NOMO-1 (cell line): Measurements from ENCODE around the gene CRX.
"Not testable (repeated sequence)": the region's sequence is repeated elsewhere in the genome, so short reads cannot be mapped to it uniquely, and the experiment has no call there.

Experiments
- DNase-seq, 2 experiments: peaks; one replicate each; lab custom pipeline; 2025; ENCODE audit not compliant: unreplicated experiment in 2 of 2; lab: John Stamatoyannopoulos, UW

The CRX gene

DNA sequence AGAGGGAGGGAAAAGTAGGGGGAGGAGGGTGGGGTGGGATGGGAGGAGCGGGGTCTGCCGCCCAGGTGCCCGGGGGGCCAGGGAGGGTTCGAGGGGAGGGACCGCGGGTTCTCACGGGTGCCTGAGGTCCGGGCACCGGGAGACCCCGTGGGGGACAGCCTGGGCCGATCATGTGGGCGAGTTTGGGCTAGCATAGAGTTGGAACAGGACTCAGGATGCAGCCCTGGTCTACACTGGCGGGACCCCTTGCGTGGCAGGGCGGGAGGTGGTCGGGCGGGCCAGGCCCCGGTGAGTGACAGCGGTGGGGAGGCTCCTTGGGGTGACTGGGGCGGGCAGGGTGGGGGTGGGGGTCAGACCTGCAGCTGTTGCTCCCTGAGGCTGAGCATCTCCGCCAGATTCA is 18.6 kb upstream of the CRX start:
- DNase-seq = not testable (repeated sequence)

DNA sequence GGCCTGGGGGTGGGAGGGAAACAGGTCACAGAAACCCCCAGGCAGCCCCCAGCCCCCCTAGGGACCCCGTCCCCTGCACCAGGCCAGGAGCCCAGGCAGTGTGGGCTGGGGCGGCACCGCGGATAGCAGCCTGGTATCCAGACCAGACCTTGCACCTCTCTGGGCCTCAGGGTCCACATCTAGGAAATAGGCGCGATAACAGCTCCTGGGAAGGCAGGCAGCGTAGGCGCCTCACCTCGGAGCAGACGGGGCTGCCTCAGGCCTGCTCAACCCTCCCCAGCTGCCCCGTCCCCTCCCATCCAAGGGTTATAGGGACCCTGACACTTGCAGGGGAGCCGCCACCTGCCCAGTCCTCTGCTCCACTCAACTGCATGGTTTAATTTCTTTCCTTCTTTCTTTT is 18.1 kb upstream of the CRX start:
- DNase-seq = not testable (repeated sequence)

GRCh38 chr19:47804451-47804850 is 17.3 kb upstream of the CRX start, which contains the start of gene TPRX1:
TSS of gene TPRX1 (minus strand) at chr19:47804551. CDS start at chr19:47804539, 12 bp downstream.
- not testable (repeated sequence) for DNase-seq

GRCh38 chr19:47805313-47805712 is 16.4 kb upstream of the CRX start:
- DNase-seq = no peak

DNA sequence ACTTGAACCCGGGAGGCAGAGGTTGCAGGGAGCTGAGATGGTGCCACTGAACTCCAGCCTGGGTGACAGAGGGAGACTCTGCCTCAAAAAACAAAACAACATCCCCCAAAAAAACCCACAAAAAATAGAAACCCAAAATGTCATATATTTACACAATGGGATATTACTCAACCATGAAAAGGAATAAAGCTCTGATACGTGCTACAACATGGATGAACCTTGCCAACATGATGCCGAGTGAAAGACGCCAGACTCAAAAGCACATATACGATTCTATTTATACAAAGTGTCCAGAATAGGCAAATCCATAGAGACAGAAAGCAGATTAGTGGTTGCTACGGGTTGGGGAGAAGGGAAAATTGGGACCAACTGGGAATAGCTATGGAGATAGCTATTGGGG is 15.3 kb upstream of the CRX start:
- DNase-seq = no peak

DNA sequence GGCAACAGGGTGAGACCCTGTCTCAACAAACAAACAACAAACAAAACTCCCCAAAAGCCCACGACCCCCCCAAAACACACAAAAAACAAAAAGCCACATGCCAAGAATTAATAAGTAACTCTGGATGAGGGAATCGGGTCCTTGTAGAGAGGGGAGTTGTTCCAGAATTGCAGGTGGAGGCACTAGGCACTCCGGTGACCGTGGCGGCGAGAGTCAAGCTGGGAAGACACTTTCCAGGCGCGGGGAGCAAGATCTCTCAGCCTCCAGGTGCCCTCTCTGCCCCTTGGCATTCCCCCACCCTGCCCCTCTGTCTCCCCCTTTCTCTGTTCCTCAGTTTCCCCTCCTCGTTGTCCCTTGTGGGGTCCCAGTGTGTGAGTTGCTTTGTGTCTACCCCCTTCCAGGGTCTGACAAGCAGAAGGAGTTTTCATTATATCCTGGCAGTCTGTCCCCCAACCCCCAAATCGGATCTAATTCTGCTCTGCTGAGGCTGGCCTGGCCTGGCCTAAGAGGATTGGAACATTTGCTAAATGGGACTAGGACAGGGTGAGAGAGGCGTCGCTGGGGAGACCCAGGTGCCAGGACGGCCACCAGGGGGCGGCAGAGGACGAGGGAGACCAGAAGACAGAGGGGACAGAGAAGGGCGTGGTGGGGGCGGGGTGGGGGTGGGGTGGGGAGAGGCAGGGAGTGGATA is 8.3 kb upstream of the CRX start:
- DNase-seq = no peak

DNA sequence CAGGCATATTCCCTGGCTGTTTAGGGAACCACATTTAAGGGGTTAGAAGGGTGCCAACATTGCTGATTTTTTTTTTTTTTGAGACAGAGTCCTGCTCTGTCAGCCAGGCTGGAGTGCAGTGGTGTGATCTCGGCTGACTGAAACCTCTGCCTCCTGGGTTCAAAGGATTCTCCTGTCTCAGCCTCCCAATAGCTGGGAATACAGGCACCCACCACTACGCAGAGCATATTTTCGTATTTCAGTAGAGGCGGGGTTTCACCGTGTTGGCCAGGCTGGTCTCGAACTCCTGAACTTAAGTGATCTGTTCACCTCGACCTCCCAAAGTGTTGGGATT is 7.8 kb upstream of the CRX start:
- DNase-seq = no peak

DNA sequence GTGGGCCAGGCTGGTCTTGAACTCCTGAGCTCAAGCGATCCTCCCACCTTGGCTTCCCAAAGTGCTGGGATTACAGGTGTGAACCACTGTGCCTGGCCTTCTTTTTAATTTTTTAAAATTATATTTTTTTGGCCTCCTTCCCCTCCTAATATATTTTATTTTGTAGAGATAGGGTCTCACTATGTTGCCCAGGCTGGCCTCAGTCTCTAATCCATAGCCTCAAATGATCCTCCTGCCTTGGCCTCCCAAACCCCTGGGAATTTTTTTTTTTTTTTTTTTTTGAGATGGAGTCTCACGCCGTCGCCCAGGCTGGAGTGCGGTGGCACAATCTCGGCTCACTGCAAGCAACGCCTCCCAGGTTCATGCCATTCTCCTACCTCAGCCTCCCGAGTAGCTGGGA is 5.5 kb upstream of the CRX start:
- DNase-seq = not testable (repeated sequence)

- DNase-seq = not testable (repeated sequence)
Measured at GRCh38 chr19:47818221-47818620, 3.5 kb upstream of the CRX start.

- DNase-seq = no peak
Measured at GRCh38 chr19:47819858-47820257, 1.9 kb upstream of the CRX start.

GRCh38 chr19:47820410-47820809 is 1.3 kb upstream of the CRX start:
- DNase-seq = no peak

DNA sequence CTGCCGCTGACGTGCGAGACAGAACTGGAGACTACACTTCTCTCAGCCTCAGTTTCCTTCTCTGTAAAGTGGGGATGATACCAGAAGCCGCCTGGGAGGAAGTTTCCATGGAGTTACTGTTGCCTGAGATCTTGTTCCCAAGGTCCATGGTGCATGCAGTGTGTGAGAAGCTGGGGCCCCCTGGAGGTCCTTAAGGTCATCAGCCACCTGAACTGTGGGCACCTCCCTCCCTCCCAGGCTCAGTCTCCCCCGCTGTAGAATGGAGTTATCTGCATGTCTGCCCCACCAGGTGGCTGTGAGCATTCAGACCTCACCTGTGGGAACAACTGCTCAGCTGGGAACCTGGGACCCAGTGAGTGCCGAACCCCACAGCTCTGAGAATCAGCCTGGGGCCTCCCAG is 2.7 kb downstream of the CRX start:
- DNase-seq = no peak

DNA sequence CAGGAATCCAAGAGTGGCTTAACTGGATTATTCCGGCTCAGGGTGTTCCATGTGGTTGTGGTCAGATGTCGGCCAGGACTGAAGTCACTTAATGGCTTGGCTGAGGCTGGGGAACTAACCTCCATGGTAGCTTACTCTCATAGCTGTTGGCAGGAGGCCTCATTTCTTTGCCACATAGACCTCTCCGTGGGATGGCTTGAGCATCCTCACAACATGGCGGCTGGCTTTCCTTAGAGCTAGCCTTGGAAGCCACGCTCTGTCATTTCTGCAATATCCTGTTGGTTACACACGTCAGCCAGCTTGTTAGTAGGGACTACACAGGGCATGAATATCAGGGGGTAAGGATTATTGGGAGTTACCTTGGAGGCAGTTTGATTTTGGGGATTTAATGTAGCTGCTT is 5.1 kb downstream of the CRX start:
- no peak for DNase-seq

DNA sequence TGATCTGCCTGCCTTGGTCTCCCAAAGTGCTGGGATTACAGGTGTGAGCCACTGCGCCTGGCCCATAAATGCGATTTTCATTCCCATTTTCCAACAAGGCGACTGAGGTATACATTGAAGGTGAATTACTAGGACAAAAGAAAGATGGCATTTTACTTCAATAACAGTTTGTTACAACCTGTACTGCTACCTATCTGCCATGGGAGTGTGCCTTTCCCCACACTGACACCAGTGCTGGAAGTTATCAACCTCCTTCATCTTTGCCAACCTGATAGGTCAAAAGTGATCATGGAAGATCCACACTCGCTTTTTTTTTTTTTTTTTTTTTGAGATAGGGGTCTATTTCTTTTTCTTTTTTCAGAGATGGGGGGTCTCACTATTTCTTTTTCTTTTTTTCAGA is 11.0 kb downstream of the CRX start:
- no peak for DNase-seq

DNA sequence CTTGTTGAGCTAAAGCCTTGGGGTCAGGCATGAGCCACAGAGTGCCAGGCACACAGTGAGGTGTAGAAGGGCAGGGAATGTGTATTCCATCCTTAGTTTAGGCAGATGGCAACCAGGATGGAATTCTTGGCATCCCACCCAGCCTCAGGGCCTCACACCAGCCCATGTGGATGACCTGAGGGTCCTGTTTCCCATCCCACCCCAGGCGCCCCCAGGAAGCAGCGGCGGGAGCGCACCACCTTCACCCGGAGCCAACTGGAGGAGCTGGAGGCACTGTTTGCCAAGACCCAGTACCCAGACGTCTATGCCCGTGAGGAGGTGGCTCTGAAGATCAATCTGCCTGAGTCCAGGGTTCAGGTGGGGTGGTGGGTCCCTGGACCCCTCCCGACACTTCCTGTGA is 14.3 kb downstream of the CRX start:
- no peak for DNase-seq

- no peak for DNase-seq
Measured at GRCh38 chr19:47839411-47839810, 17.7 kb downstream of the CRX start.

GRCh38 chr19:47839913-47840312 is 18.2 kb downstream of the CRX start:
- no peak for DNase-seq

GRCh38 chr19:47842941-47843340 is 21.2 kb downstream of the CRX start:
- no peak for DNase-seq

DNA sequence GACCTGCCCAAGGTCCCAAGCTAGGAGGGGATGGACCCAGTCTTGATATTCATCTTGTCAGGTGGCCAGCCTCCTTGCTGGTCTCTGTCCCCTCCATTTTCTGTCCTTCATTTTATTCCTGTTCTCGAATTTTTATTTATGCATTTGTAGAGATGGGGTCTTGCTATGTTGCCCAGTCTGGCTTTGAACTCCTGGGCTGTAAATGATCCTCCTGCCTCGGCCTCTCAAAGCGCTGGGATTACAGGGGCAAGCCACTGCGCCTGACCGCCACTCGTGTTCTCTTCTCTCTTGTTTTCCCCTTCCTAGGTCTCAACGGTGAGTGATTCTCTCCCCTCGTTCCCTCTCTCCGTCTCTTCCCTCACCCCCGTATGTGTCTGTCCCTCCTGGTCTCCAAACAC is 26.7 kb downstream of the CRX start:
- no peak for DNase-seq

GRCh38 chr19:47848823-47849473 is 27.2 kb downstream of the CRX start:
- peak; percentile 0 to 6 for DNase-seq

GRCh38 chr19:47853003-47853402 is 31.3 kb downstream of the CRX start:
- no peak for DNase-seq

- no peak for DNase-seq
Measured at GRCh38 chr19:47854459-47854858, 32.7 kb downstream of the CRX start.

GRCh38 chr19:47858231-47858630 is 36.5 kb downstream of the CRX start:
- DNase-seq = not testable (repeated sequence)
